Stimulated activated memory B cell treated with anti-CD40 and anti-IgM and Interleukin-4, amounts not matched to agents 10 μg/mL and 1 μg/mL and 100 μg/mL, for 72 hours (primary cell): ENCODE measurements around the gene PGP.

Experiments used
- ATAC-seq: fragments of 150-1000 bp; cut with Tn5 transposase; 2 replicates; pipeline ENCODE4 v1.10.0; 2021
- H3K27ac Mint-ChIP-seq: one replicate; pipeline ENCODE4 v1.8.0; 2022; ENCODE audit warnings: mild to moderate bottlenecking, mixed read lengths
- H3K27me3 Mint-ChIP-seq: one replicate; pipeline ENCODE4 v1.8.0; 2022; ENCODE audit warnings: mixed read lengths
- H3K36me3 Mint-ChIP-seq: one replicate; pipeline ENCODE4 v1.8.0; 2022; ENCODE audit warnings: mixed read lengths
- H3K4me1 Mint-ChIP-seq: one replicate; pipeline ENCODE4 v1.8.0; 2022; ENCODE audit warnings: mixed read lengths
- H3K4me3 Mint-ChIP-seq: one replicate; pipeline ENCODE4 v1.8.0; 2022; ENCODE audit warnings: mild to moderate bottlenecking, moderate library complexity, mixed read lengths
- H3K9me3 Mint-ChIP-seq: one replicate; pipeline ENCODE4 v1.8.0; 2022; ENCODE audit warnings: mixed read lengths

PGP gene

GRCh38 chr16:2189252-2189893, 25.3 kb downstream of the PGP start:
- H3K36me3 Mint-ChIP-seq: no peaks in the 10 kb centered on the region
- H3K4me1 Mint-ChIP-seq: peaks cover 5% of the 10 kb centered on the region
- ATAC-seq: no peak
- H3K27me3 Mint-ChIP-seq: peaks cover 34% of the 10 kb centered on the region
- no peak overlapping the region for H3K4me3 Mint-ChIP-seq
- H3K27ac Mint-ChIP-seq: no peak overlapping the region
- H3K9me3 Mint-ChIP-seq: no peaks in the 10 kb centered on the region

- peaks cover 13% of the 10 kb centered on the region for H3K4me1 Mint-ChIP-seq
- ATAC-seq: no peak
- no peaks in the 10 kb centered on the region for H3K36me3 Mint-ChIP-seq
- no peaks in the 10 kb centered on the region for H3K9me3 Mint-ChIP-seq
- peaks cover 30% of the 10 kb centered on the region for H3K27me3 Mint-ChIP-seq
- no peak overlapping the region for H3K27ac Mint-ChIP-seq
- H3K4me3 Mint-ChIP-seq: no peak overlapping the region
These were observed 26.2 kb downstream of the PGP start for GRCh38 chr16:2188395-2188794.

GRCh38 chr16:2187212-2187611, 27.4 kb downstream of the PGP start:
- no peaks in the 10 kb centered on the region for H3K9me3 Mint-ChIP-seq
- peaks cover 22% of the 10 kb centered on the region for H3K27me3 Mint-ChIP-seq
- ATAC-seq: no peak
- no peak overlapping the region for H3K27ac Mint-ChIP-seq
- no peaks in the 10 kb centered on the region for H3K36me3 Mint-ChIP-seq
- H3K4me1 Mint-ChIP-seq: peaks cover 18% of the 10 kb centered on the region
- H3K4me3 Mint-ChIP-seq: no peak overlapping the region

GRCh38 chr16:2186505-2186904, 28.1 kb downstream of the PGP start:
- Mint-ChIP-seq H3K4me3 (no peak overlapping the region), H3K27ac (no peak overlapping the region), H3K9me3 (no peaks in the 10 kb centered on the region), H3K4me1 (peaks cover 18% of the 10 kb centered on the region), H3K27me3 (peaks cover 14% of the 10 kb centered on the region), H3K36me3 (no peaks in the 10 kb centered on the region)
- ATAC-seq: peak; percentile 13

GRCh38 chr16:2186064-2186463, 28.6 kb downstream of the PGP start:
- Mint-ChIP-seq H3K4me3 (no peak overlapping the region), H3K27me3 (peaks cover 12% of the 10 kb centered on the region), H3K9me3 (no peaks in the 10 kb centered on the region), H3K27ac (no peak overlapping the region), H3K36me3 (no peaks in the 10 kb centered on the region), H3K4me1 (peaks cover 18% of the 10 kb centered on the region)
- no peak for ATAC-seq

- Mint-ChIP-seq H3K4me1 (peaks cover 18% of the 10 kb centered on the region), H3K4me3 (no peak overlapping the region), H3K36me3 (no peaks in the 10 kb centered on the region), H3K27me3 (peaks cover 12% of the 10 kb centered on the region), H3K9me3 (no peaks in the 10 kb centered on the region), H3K27ac (peak overlapping the region; percentile 9)
- no peak for ATAC-seq
These were observed 29.7 kb downstream of the PGP start for GRCh38 chr16:2184962-2185361.

GRCh38 chr16:2184346-2184745, 30.3 kb downstream of the PGP start:
- H3K36me3 Mint-ChIP-seq: no peaks in the 10 kb centered on the region
- H3K27ac Mint-ChIP-seq: peak overlapping the region; percentile 9
- no peaks in the 10 kb centered on the region for H3K9me3 Mint-ChIP-seq
- H3K4me1 Mint-ChIP-seq: peaks cover 18% of the 10 kb centered on the region
- H3K4me3 Mint-ChIP-seq: no peak overlapping the region
- no peak for ATAC-seq
- H3K27me3 Mint-ChIP-seq: peaks cover 12% of the 10 kb centered on the region

GRCh38 chr16:2183671-2184070, 31.0 kb downstream of the PGP start:
- ATAC-seq: peak; percentile 32
- no peaks in the 10 kb centered on the region for H3K36me3 Mint-ChIP-seq
- peaks cover 18% of the 10 kb centered on the region for H3K4me1 Mint-ChIP-seq
- peak overlapping the region; percentile 44 for H3K27ac Mint-ChIP-seq
- peak overlapping the region; percentile 34 for H3K4me3 Mint-ChIP-seq
- H3K9me3 Mint-ChIP-seq: no peaks in the 10 kb centered on the region
- H3K27me3 Mint-ChIP-seq: peaks cover 12% of the 10 kb centered on the region

GRCh38 chr16:2181952-2182351, 32.7 kb downstream of the PGP start:
- Mint-ChIP-seq H3K27ac (no peak overlapping the region), H3K4me3 (no peak overlapping the region), H3K27me3 (peaks cover 12% of the 10 kb centered on the region), H3K36me3 (peaks cover 7% of the 10 kb centered on the region), H3K4me1 (peaks cover 18% of the 10 kb centered on the region), H3K9me3 (no peaks in the 10 kb centered on the region)
- ATAC-seq: no peak

- H3K9me3 Mint-ChIP-seq: no peaks in the 10 kb centered on the region
- no peak for ATAC-seq
- H3K4me3 Mint-ChIP-seq: no peak overlapping the region
- H3K27ac Mint-ChIP-seq: no peak overlapping the region
- H3K4me1 Mint-ChIP-seq: peaks cover 18% of the 10 kb centered on the region
- peaks cover 12% of the 10 kb centered on the region for H3K27me3 Mint-ChIP-seq
- H3K36me3 Mint-ChIP-seq: peaks cover 11% of the 10 kb centered on the region
These were observed 33.4 kb downstream of the PGP start for GRCh38 chr16:2180962-2181923.

GRCh38 chr16:2180461-2180860, 34.2 kb downstream of the PGP start:
- Mint-ChIP-seq H3K27me3 (peaks cover 12% of the 10 kb centered on the region), H3K27ac (no peak overlapping the region), H3K4me1 (peaks cover 18% of the 10 kb centered on the region), H3K9me3 (no peaks in the 10 kb centered on the region), H3K4me3 (no peak overlapping the region), H3K36me3 (peaks cover 19% of the 10 kb centered on the region)
- ATAC-seq: no peak

- Mint-ChIP-seq H3K4me1 (peaks cover 16% of the 10 kb centered on the region), H3K4me3 (no peak overlapping the region), H3K27ac (no peak overlapping the region), H3K27me3 (peaks cover 6% of the 10 kb centered on the region), H3K36me3 (peaks cover 26% of the 10 kb centered on the region), H3K9me3 (no peaks in the 10 kb centered on the region)
- ATAC-seq: no peak
These were observed 35.1 kb downstream of the PGP start for GRCh38 chr16:2179576-2179975.

GRCh38 chr16:2179107-2179501, 35.5 kb downstream of the PGP start:
- Mint-ChIP-seq H3K4me3 (no peak overlapping the region), H3K9me3 (no peaks in the 10 kb centered on the region), H3K4me1 (peaks cover 11% of the 10 kb centered on the region), H3K36me3 (peaks cover 30% of the 10 kb centered on the region), H3K27ac (no peak overlapping the region), H3K27me3 (peaks cover 2% of the 10 kb centered on the region)
- ATAC-seq: peak; percentile 15

- H3K9me3 Mint-ChIP-seq: no peaks in the 10 kb centered on the region
- no peak overlapping the region for H3K4me3 Mint-ChIP-seq
- no peak overlapping the region for H3K27ac Mint-ChIP-seq
- no peaks in the 10 kb centered on the region for H3K27me3 Mint-ChIP-seq
- H3K4me1 Mint-ChIP-seq: peaks cover 7% of the 10 kb centered on the region
- ATAC-seq: peak; percentile 17
- H3K36me3 Mint-ChIP-seq: peaks cover 35% of the 10 kb centered on the region
These were observed 36.1 kb downstream of the PGP start for GRCh38 chr16:2178321-2179106.

GRCh38 chr16:2177561-2177960, 37.1 kb downstream of the PGP start:
- Mint-ChIP-seq H3K36me3 (peaks cover 41% of the 10 kb centered on the region), H3K4me3 (no peak overlapping the region), H3K27ac (no peak overlapping the region), H3K4me1 (no peaks in the 10 kb centered on the region), H3K27me3 (no peaks in the 10 kb centered on the region), H3K9me3 (no peaks in the 10 kb centered on the region)
- ATAC-seq: no peak
